Activated naive CD8-positive, alpha-beta T cell treated with anti-CD3 and anti-CD28 coated beads, Interleukin-2, amount 50 U/mL, for 24 hours (primary cell): ENCODE measurements around the gene PDE4B.
"Not testable (repeated sequence)": the region's sequence is repeated elsewhere in the genome, so short reads cannot be mapped to it uniquely, and the experiment has no call there.

Experiments
- ATAC-seq: fragments of 150-1000 bp; cut with Tn5 transposase; one replicate; pipeline ENCODE4 v1.10.0; 2021
- DNase-seq: peaks from one replicate; pipeline ENCODE4 v3.0.0; 2021
- H3K27ac Mint-ChIP-seq: one replicate; pipeline ENCODE4 v1.8.0; 2021; ENCODE audit warnings: mild to moderate bottlenecking, mixed read lengths
- H3K27me3 Mint-ChIP-seq: one replicate; pipeline ENCODE4 v1.8.0; 2021; ENCODE audit warnings: mixed read lengths
- H3K36me3 Mint-ChIP-seq: one replicate; pipeline ENCODE4 v1.8.0; 2021; ENCODE audit warnings: low read depth, mixed read lengths
- H3K4me1 Mint-ChIP-seq: one replicate; pipeline ENCODE4 v1.8.0; 2021; ENCODE audit warnings: mixed read lengths
- H3K4me3 Mint-ChIP-seq: one replicate; pipeline ENCODE4 v1.8.0; 2021; ENCODE audit warnings: mild to moderate bottlenecking, moderate library complexity, mixed read lengths
- H3K9me3 Mint-ChIP-seq: one replicate; pipeline ENCODE4 v1.8.0; 2021; ENCODE audit warnings: mixed read lengths

PDE4B gene

DNA sequence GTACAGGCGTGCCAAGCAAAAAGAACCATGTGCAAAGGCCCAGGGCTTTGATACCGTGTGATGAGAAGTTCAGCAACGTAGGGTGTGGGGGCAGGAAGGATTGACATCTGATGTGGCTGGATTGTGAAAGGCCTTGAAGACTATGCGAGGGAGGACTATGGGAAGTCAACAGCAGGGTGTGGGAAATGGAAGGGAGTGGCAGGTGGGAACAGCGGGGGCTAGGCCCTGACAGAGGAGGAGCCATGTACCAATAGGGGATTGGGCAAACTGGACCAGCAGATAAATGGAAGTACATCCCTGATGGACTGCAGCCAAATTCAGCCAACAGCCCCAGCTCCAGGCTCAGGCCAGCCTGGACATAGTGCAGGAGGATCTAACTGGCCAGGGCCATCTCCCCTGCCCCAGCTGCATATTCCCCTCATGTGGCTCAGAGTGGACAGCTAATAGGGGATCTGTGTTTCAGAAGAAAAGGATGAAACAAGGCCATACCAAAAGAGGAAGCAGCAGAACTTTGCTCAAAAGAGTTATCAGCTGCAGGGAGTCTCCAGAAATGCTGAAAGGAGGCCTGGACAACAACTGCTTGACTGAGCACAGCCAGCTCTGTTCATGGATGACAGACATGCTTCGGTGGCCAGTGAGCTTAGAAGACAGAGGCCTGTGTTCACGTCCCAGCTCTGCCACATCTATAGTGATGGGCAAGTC is 601.0 kb downstream of the PDE4B start:
- DNase-seq (no peak), ATAC-seq (no peak)
- Mint-ChIP-seq H3K4me1 (peaks cover 25% of the 10 kb centered on the region), H3K36me3 (no peaks in the 10 kb centered on the region), H3K4me3 (no peak overlapping the region), H3K9me3 (peaks cover 5% of the 10 kb centered on the region), H3K27ac (no peak overlapping the region), H3K27me3 (peaks cover 1% of the 10 kb centered on the region)

DNA sequence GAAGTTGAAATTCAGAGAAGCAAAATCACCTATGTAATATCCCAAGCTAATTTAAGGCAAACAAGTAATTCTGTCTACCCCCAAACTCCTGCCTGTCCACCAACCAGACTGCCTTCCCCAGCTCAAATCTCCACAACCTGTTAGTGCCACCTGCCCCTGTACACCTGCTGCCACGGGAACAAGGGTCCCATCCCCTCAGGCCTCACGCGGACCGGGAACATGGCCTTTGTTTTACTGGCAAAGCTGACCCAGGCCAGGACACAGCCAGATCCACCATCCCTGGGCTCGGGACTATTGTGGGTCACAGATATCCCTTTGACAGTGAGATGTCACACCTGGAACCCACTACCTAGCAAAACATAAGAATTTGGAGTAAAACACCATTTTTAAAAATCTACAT is 601.9 kb downstream of the PDE4B start:
- no peak for DNase-seq
- no peak for ATAC-seq
- H3K9me3 Mint-ChIP-seq = peaks cover 2% of the 10 kb centered on the region
- peaks cover 1% of the 10 kb centered on the region for H3K27me3 Mint-ChIP-seq
- H3K4me1 Mint-ChIP-seq = peaks cover 32% of the 10 kb centered on the region
- H3K36me3 Mint-ChIP-seq = no peaks in the 10 kb centered on the region
- H3K4me3 Mint-ChIP-seq = no peak overlapping the region
- H3K27ac Mint-ChIP-seq = no peak overlapping the region

DNA sequence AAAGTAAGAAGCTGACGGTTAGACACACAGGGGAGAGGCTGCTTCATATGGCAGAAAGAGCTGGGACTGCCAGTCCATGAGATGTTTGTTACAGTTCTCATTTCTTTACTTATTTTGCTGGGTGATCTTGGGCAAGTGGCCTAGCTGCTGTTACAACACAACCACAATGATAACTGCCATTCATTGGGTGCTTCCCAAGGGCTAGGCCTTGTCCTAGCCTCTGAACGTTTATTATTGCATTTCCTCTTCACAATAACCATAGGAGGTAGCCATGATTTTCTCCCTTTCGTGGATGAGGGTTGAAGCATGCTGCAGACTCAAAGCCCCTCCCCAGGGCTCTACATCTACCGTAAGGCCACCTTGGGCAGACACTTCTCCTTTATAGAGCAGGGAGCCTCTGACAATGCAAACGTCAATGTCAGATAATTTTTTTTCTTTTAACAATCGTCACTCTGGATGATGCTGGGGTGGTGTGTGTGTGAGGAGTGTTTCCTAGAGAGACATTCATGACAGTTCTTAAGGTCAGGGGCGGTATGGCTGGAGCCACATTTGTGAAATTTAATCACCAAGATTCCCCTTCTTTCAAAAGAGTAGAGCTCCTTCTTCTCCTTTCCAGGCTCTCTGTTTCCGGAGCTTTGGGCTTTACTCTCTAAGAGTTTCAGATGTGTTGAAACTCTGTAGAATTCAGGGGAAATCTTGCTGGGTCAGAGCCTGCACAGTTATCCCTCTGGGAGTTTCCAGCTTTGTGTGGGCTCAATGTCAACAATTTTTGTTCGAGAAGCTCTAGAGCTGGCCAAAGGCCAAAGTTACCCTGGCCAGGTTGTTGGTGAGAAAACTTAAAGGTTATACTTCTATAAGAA is 602.7 kb downstream of the PDE4B start:
- Mint-ChIP-seq H3K36me3 (peaks cover 1% of the 10 kb centered on the region), H3K27ac (no peak overlapping the region), H3K4me1 (peaks cover 40% of the 10 kb centered on the region), H3K4me3 (no peak overlapping the region), H3K27me3 (peaks cover 1% of the 10 kb centered on the region), H3K9me3 (no peaks in the 10 kb centered on the region)
- ATAC-seq (no peak), DNase-seq (no peak)

DNA sequence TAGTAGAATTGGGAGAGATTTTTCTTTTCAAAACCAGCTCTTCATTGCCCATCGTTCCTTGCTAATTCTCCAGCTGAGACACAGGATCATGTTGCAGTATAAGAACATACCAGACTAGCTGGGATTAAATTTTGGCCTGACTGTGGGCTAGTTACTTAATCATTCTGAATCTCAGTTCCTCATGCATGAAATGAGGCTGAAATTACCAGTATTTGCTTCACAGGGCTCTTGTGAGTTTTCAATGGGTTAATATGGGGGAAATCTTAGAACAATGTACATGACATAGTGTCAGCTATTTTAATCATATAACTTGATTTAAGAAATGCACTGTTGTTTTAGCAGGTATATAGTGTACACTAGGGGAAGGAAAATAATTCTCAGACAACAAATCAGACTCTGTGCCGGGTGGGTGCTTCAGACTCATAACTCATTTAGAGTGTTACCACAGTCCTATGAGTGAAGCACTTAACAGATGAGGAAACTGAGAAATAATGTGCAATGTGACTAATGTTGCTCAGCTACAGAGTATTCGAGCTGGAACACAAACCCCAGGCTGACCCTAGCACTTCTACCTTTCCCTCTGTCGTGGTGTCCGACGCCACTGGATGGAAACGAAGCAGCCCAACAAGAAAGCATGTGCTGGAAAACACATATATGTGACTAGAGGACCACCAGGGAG is 603.7 kb downstream of the PDE4B start:
- Mint-ChIP-seq H3K4me1 (peaks cover 49% of the 10 kb centered on the region), H3K36me3 (peaks cover 1% of the 10 kb centered on the region), H3K27me3 (peaks cover 1% of the 10 kb centered on the region), H3K27ac (peak overlapping the region; percentile 16), H3K4me3 (no peak overlapping the region), H3K9me3 (no peaks in the 10 kb centered on the region)
- ATAC-seq (peak; percentile 69), DNase-seq (no peak)

DNA sequence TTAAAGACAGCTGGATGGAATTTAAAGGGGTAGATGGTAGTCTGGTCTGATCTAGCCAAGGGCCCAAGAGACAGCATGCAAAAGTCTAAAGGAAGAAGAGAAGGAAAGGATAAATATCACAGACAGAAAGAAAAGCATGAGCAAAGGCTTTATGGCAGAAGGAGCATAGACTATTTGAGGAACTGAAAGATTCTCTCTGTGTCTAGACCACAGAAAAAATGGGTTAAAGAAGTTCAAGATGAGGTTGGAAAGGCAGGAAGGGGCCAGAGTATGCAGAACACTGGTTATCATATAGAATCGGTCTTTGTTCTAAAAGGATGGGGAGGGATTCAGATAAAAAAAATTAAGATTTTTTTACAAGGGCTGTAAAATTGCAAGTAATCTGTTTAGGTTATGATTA is 604.5 kb downstream of the PDE4B start:
- no peaks in the 10 kb centered on the region for H3K9me3 Mint-ChIP-seq
- peaks cover 58% of the 10 kb centered on the region for H3K4me1 Mint-ChIP-seq
- H3K27ac Mint-ChIP-seq = peak overlapping the region; percentile 45
- ATAC-seq (no peak), DNase-seq (no peak)
- H3K27me3 Mint-ChIP-seq = peaks cover 1% of the 10 kb centered on the region
- peaks cover 1% of the 10 kb centered on the region for H3K36me3 Mint-ChIP-seq
- no peak overlapping the region for H3K4me3 Mint-ChIP-seq

DNA sequence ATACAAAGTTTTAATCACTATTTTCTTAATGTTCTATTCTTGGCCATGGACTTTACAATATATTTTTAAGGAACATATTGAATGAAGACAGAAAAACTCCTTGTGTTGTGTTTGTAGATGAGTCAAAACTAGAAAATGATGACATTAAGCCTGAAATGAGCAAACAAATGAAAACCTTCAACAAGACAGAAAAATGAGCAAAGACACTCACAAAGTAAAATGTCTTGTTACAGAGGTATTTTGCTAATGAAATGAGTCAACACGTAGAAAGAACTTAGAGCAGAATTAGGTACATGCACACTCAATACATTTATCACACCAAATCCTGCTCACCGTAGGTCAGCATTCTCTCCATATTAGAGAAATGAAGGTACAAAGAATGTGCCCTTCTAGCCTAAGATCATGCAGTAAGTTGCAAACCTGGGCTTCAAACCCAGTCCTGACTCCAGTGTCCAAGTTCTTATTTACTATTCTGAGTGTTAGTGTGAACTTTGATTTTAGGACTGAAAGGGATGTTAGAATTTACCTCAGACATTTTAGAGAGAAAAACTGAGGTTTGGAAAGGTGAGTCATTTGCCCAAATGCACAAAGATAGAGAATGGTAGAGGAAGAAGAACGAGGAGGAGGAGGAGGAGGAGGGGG is 607.3 kb downstream of the PDE4B start:
- Mint-ChIP-seq H3K36me3 (peaks cover 1% of the 10 kb centered on the region), H3K4me1 (peaks cover 64% of the 10 kb centered on the region), H3K27ac (peak overlapping the region; percentile 77), H3K4me3 (peak overlapping the region; percentile 50), H3K27me3 (peaks cover 4% of the 10 kb centered on the region), H3K9me3 (no peaks in the 10 kb centered on the region)
- peak; percentile 68 for ATAC-seq
- DNase-seq = no peak

DNA sequence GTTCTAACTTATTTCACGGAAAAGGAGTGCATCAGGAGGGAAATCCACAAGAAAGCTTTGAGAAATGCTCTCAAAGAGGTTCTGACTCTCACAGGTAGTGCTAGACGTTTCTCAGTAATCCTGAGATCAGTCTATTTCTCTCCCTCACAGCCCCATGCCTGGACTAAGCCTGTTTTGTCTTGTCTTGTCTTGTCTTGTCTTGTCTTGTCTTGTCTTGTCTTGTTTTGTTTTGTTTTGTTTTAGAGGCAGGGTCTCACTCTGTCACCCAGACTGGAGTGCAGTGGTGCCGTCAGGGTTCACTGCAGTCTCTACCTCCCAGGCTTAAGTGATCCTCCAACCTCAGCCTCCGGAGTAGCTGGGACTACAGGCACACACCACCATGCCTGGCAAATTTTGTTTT is 608.0 kb downstream of the PDE4B start:
- H3K4me3 Mint-ChIP-seq = no peak overlapping the region
- peaks cover 59% of the 10 kb centered on the region for H3K4me1 Mint-ChIP-seq
- H3K9me3 Mint-ChIP-seq = no peaks in the 10 kb centered on the region
- H3K27ac Mint-ChIP-seq = peak overlapping the region; percentile 77
- H3K36me3 Mint-ChIP-seq = peaks cover 1% of the 10 kb centered on the region
- no peak for ATAC-seq
- DNase-seq = no peak
- H3K27me3 Mint-ChIP-seq = peaks cover 4% of the 10 kb centered on the region

DNA sequence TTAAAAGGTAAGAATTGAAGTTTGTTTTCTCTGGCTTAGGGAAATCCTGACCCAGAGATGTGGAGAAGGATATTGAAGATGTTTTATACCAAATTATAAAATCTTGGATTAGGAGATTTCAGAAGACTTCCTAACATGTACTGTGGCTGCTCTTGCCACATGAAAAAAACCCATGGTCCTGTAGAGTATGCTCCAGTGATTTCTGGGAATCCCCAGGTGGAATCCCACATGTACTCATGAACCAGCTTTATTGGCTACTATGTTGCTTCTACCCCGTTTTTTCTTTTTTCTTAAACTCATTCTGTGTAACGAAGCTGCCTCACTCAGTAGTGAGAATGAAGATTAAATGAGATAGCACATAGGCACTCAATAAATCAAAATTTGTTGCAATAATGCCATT is 608.5 kb downstream of the PDE4B start:
- peak overlapping the region; percentile 77 for H3K27ac Mint-ChIP-seq

DNA sequence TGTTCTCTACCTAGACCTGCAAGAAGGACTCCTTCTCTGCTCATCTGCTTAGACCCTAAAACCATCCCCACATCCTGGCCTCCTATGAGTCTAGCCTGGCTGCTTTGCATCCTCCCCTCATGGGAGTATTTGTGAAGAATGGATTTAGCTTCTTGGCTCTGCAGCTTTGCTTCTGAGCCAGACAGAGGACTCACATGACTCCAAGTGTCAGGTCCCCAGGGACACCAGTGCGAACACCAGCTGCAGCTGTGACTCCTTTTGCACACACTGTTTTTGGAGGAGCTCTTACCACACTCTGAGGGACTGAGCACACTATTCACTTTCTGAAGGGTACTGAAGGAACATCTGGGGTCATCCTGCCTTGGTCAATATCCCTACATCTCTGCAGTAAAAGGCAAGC is 609.5 kb downstream of the PDE4B start:
- Mint-ChIP-seq H3K9me3 (no peaks in the 10 kb centered on the region), H3K4me1 (peaks cover 45% of the 10 kb centered on the region), H3K36me3 (peaks cover 1% of the 10 kb centered on the region), H3K27ac (peak overlapping the region; percentile 2), H3K4me3 (no peak overlapping the region), H3K27me3 (peaks cover 4% of the 10 kb centered on the region)
- DNase-seq (no peak), ATAC-seq (peak; percentile 35)

More for the DNA sequence above, 608.5 kb downstream of the PDE4B start:
- Mint-ChIP-seq H3K27me3 (peaks cover 4% of the 10 kb centered on the region), H3K36me3 (peaks cover 1% of the 10 kb centered on the region), H3K9me3 (no peaks in the 10 kb centered on the region), H3K4me3 (no peak overlapping the region), H3K4me1 (peaks cover 53% of the 10 kb centered on the region)
- DNase-seq (no peak), ATAC-seq (peak; percentile 13)

DNA sequence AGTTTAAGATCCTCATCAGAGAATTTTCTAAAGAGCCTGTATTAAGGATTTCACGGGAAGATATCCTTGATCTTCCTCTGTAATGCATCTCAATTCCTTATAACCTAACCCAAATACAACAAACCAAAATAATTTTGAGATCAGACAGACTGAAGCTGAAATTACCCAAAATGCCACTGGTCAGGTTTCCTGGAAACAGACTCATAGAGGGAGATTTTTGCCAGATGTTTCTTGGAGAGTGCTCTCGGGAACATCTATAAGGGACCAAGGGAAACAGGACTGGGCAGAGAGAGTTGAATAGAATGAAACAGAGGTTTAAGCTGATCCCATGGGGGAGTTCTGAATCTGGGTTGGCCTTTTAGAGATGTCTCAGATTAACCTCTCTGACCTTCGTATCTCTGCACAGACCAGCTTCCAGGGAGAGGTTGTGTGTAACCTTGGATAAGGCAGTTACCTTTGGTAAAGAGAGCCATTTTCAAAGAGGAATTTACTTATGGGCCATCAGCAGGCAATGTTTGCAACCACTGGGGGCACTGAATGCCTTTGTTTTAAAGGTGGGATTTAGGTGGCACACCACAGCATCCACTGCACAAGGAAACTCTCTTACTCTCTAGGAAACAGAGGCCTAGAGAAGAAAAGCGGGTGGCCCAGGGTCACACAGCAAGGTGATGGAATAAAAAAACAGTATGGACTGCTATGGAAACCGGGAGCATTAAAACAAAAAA is 610.5 kb downstream of the PDE4B start:
- ATAC-seq (no peak), DNase-seq (no peak)
- no peak overlapping the region for H3K27ac Mint-ChIP-seq
- H3K4me1 Mint-ChIP-seq = peaks cover 43% of the 10 kb centered on the region
- peaks cover 1% of the 10 kb centered on the region for H3K36me3 Mint-ChIP-seq
- H3K9me3 Mint-ChIP-seq = peaks cover under 1% of the 10 kb centered on the region
- H3K4me3 Mint-ChIP-seq = no peak overlapping the region
- H3K27me3 Mint-ChIP-seq = peaks cover 4% of the 10 kb centered on the region

DNA sequence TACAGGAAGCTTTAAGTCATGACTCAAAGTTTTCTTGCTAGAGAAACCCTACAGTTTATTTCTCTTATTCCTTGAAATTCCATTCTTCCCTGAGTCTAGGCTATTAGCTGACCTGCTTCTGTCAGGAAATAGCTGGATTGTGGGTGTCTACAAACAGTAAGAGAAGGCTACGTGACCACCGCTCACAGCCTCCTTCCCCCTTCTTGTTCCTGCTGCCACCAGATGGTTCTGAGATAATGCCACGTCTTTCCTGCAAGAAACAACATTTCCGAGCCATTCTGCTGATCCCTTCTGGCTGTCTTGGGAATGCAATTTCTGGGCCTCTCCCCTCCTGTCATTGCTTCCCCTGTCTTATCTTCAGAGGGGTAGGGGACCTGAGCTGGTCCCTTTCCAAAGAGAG is 612.4 kb downstream of the PDE4B start:
- H3K36me3 Mint-ChIP-seq = peaks cover 1% of the 10 kb centered on the region
- no peak for ATAC-seq
- peaks cover 15% of the 10 kb centered on the region for H3K9me3 Mint-ChIP-seq
- H3K4me1 Mint-ChIP-seq = peaks cover 27% of the 10 kb centered on the region
- H3K27ac Mint-ChIP-seq = no peak overlapping the region
- H3K27me3 Mint-ChIP-seq = peaks cover 2% of the 10 kb centered on the region
- no peak for DNase-seq
- no peak overlapping the region for H3K4me3 Mint-ChIP-seq

DNA sequence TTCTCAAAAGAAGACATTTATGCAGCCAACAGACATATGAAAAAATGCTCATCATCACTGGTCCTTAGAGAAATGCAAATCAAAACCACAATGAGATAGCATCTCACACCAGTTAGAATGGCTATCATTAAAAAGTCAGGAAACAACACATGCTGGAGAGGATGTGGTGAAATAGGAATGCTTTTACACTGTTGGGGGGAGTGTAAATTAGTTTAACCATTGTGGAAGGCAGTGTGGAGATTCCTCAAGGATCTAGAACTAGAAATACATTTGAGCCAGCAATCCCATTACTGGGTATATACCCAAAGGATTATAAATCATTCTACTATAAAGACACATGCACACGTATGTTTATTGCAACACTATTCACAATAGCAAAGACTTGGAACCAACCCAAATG is 618.8 kb downstream of the PDE4B start:
- not testable (repeated sequence) for H3K36me3 Mint-ChIP-seq, DNase-seq, H3K27ac Mint-ChIP-seq, H3K4me3 Mint-ChIP-seq, H3K27me3 Mint-ChIP-seq, ATAC-seq
- Mint-ChIP-seq H3K4me1 (peaks cover 17% of the 10 kb centered on the region), H3K9me3 (peaks cover 25% of the 10 kb centered on the region)

DNA sequence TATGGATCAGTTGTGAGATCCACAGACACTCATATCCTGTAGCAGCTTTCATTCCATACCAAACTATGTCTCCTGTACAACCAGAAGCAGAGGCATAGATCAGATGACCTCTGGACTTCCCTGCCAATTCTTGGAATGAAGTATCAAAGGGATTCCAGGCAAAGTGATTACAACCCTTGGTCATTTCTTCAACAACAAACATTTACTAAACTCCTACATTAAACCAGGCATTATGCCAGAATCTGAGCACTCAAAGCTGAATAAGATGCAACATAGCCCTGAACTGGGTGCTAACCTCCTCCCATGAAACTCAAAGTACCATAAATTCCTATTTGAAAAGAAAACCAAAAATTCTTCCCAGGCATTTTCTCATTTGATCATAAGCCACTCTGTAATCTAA is 620.0 kb downstream of the PDE4B start:
- Mint-ChIP-seq H3K36me3 (peaks cover 1% of the 10 kb centered on the region), H3K9me3 (peaks cover 30% of the 10 kb centered on the region), H3K4me1 (peaks cover 17% of the 10 kb centered on the region), H3K27me3 (no peaks in the 10 kb centered on the region), H3K4me3 (no peak overlapping the region), H3K27ac (no peak overlapping the region)
- no peak for ATAC-seq
- no peak for DNase-seq
